GM12892 (cell line): ENCODE measurements around the gene RTBDN.

Experiments used
- POLR2AphosphoS5 ChIP-seq: IDR thresholded peaks from 2 replicates; pipeline ENCODE4 v1.6.1; 2011; ENCODE audit warnings: low read depth, low read length, control low read depth
- TAF1 ChIP-seq: IDR thresholded peaks from 2 replicates; pipeline ENCODE4 v1.6.1; 2011; ENCODE audit warnings: low read depth, mild to moderate bottlenecking, control low read depth, low read length, borderline replicate concordance

DNA sequence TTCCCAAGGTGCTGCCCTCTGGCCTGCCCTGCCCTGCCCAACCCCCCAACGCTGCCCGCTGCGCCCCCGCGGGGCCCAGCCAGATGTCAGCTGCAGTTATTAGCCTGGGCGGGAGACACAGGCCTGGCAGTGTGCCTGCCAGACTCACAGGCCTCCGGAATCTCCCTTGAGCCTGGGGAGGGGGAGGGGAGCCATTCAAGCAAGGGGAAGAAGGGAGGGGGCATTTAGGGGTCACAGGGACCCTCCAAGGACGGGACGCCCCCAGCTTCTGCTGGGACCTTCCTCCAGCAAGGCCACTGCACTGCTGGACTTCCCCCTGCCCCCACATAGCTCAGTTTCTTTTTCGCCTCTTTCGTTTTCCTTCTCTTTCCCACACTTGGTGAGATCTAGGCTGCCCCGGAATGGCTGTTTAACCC is 45.7 kb downstream of the RTBDN start:
- TF ChIP-seq POLR2AphosphoS5, result no peak
- 0 out of 2 replicates have a peak, but pooled peaks have one; percentile 13 for TF ChIP-seq TAF1
